GM19463 (cell line): Measurements from ENCODE around the gene UCN.

Source experiments
- ATAC-seq: cut with Tn5 transposase; IDR thresholded peaks from one replicate; pipeline ENCODE4 v1.9.1; 2021; ENCODE audit warnings: mild to moderate bottlenecking, moderate library complexity; ENCODE audit not compliant: unreplicated experiment

The UCN gene

GRCh38 chr2:27262379-27263286, 45.6 kb downstream of the UCN start, which contains the start of gene SLC30A3:
Gene SLC30A3 (minus strand): TSS chr2:27263047. CDS start chr2:27262906, 141 bp downstream.
- peak; percentile 50 for ATAC-seq

- ATAC-seq, result no peak
Measured at GRCh38 chr2:27261926-27262298, 46.3 kb downstream of the UCN start.

GRCh38 chr2:27261241-27261925, 46.9 kb downstream of the UCN start:
- ATAC-seq, result no peak

GRCh38 chr2:27258051-27258450, 50.2 kb downstream of the UCN start:
- no peak for ATAC-seq
